HepG2 (cell line): ENCODE measurements around the gene PNKP. TPM values are rescaled to one million over a fixed set of nuclear protein-coding genes. Genes with fewer than 3 reads are reported as not detected.

Source experiments
- ATAC-seq: fragments of 200-7000 bp; cut with Tn5 transposase; 3 replicates; pipeline ENCODE4 v1.9.1; 2020; ENCODE audit warnings: mild to moderate bottlenecking, moderate library complexity
- BruUV-seq: library from RNA; stranded (reverse); fragments of 400-500 nt; replicated peaks from 2 replicates; lab custom pipeline; 2021; lab: Mats Ljungman, UMichigan
- CTCF ChIA-PET: fragments of 300-600 bp; formaldehyde crosslinking; extraction: SDS; loops from one replicate; lab custom pipeline; 2021; ENCODE audit warnings: low total read pairs, inconsistent platforms, low intra/inter-chr PET ratio; lab: Yijun Ruan, JAX
- POLR2A ChIA-PET: fragments of 350-600 bp; sonication (Branson Sonifier 250); formaldehyde crosslinking; loops from one replicate; lab custom pipeline; 2020; ENCODE audit warnings: antibody characterized with exemption, inconsistent platforms; lab: Yijun Ruan, JAX
- DNase-seq: peaks from one replicate; pipeline ENCODE4 v3.0.0-alpha.2; 2015; ENCODE audit warnings: low spot score
- FAIRE-seq: peaks from 3 replicates; lab custom pipeline; 2011; peaks lifted over from hg19 to GRCh38; lab: Jason Lieb, UNC
- H2AFZ ChIP-seq: one replicate; pipeline ENCODE4 v1.6.1; 2011; ENCODE audit warnings: low read length, inconsistent platforms
- H3K27ac ChIP-seq: fragments of 300-600 bp; 3 replicates; pipeline ENCODE4 v1.8.0; 2011; ENCODE audit warnings: mixed run types, mild to moderate bottlenecking, mixed read lengths, low read length, inconsistent platforms; ENCODE audit not compliant: insufficient read depth; ENCODE audit errors: extremely low read length
- H3K27me3 ChIP-seq, 2 experiments: fragments of 200-600 bp in 1 of 2; 2 replicates in 1 of 2; 3 replicates in 1 of 2; pipeline versions ENCODE4 v1.6.0 to v1.8.0; 2011; ENCODE audit warnings: low read length in 2 of 2, mild to moderate bottlenecking in 2 of 2, moderate library complexity in 2 of 2, inconsistent platforms in 1 of 2; ENCODE audit not compliant: insufficient read depth in 2 of 2, control insufficient read depth in 1 of 2
- H3K36me3 ChIP-seq, 2 experiments: fragments of 200-600 bp in 1 of 2; replicated peaks in 1 of 2; 2 replicates in 1 of 2; 3 replicates in 1 of 2; pipeline versions ENCODE4 v1.5.1 to v1.8.0; 2011; ENCODE audit warnings: low read length in 2 of 2, inconsistent platforms in 1 of 2; ENCODE audit not compliant: insufficient read depth in 2 of 2, control insufficient read depth in 1 of 2
- H3K4me1 ChIP-seq: 2 replicates; pipeline ENCODE4 v1.5.1; 2012; ENCODE audit warnings: low read length, inconsistent platforms; ENCODE audit not compliant: insufficient read depth
- H3K4me2 ChIP-seq: 2 replicates; pipeline ENCODE4 v1.6.0; 2011; ENCODE audit warnings: low read depth, low read length, inconsistent platforms
- H3K4me3 ChIP-seq, 3 experiments: fragments of 200-600 bp in 1 of 3; sonication (generic), shearing (Covaris generic) in 1 of 3; replicated peaks in 1 of 3; 2 replicates each; pipeline ENCODE4 v1.5.1; 2011 to 2016; ENCODE audit warnings: low read length in 3 of 3, inconsistent platforms in 2 of 3, low read depth in 2 of 3, mild to moderate bottlenecking in 2 of 3, control low read depth in 1 of 3, mixed read lengths in 1 of 3; ENCODE audit not compliant: insufficient read depth in 1 of 3
- H3K79me2 ChIP-seq: one replicate; pipeline ENCODE4 v1.6.1; 2011; ENCODE audit warnings: low read length, inconsistent platforms; ENCODE audit not compliant: insufficient read depth
- H3K9ac ChIP-seq: 2 replicates; pipeline ENCODE4 v1.6.0; 2011; ENCODE audit warnings: mild to moderate bottlenecking, low read depth, low read length, inconsistent platforms; ENCODE audit not compliant: insufficient read depth
- H3K9me3 ChIP-seq: 2 replicates; pipeline ENCODE4 v1.5.1; 2012; ENCODE audit warnings: mild to moderate bottlenecking, low read length
- H4K20me1 ChIP-seq: 2 replicates; pipeline ENCODE4 v1.6.0; 2011; ENCODE audit warnings: inconsistent platforms, mild to moderate bottlenecking, low read length, moderate library complexity; ENCODE audit not compliant: insufficient read depth
- AGO2 ChIP-seq: fragments of 200-400 bp; formaldehyde crosslinking; optimal IDR thresholded peaks from 2 replicates; pipeline ENCODE3; 2017; ENCODE audit warnings: mild to moderate bottlenecking, low read depth, low read length, moderate library complexity
- AHR ChIP-seq: IDR thresholded peaks from 2 replicates; pipeline ENCODE4 v1.6.1; 2018; ENCODE audit warnings: missing genetic modification reagents, missing compliant biosample characterization
- BCL6 ChIP-seq: IDR thresholded peaks from 2 replicates; pipeline ENCODE4 v1.6.1; 2016; ENCODE audit warnings: missing genetic modification reagents, missing compliant biosample characterization
- FOXP1 ChIP-seq, 2 experiments: fragments of 450-650 bp in 1 of 2; IDR thresholded peaks; 2 replicates each; pipeline ENCODE4 v1.6.1; 2017 to 2018; ENCODE audit warnings: antibody characterized with exemption in 1 of 2
- GTF3A ChIP-seq: sonication (generic); formaldehyde crosslinking; conservative IDR thresholded peaks from 2 replicates; pipeline ENCODE4 v1.4.0; 2020; ENCODE audit warnings: mild to moderate bottlenecking, missing genetic modification reagents
- HOXA3 ChIP-seq: sonication (generic); formaldehyde crosslinking; IDR thresholded peaks from 2 replicates; pipeline ENCODE4 v1.5.0; 2020; ENCODE audit warnings: missing genetic modification reagents
- MIER2 ChIP-seq: IDR thresholded peaks from 2 replicates; pipeline ENCODE4 v1.6.1; 2016; ENCODE audit warnings: missing biosample characterization, missing genetic modification reagents
- NFE2L2 ChIP-seq: fragments of 150-350 bp; IDR thresholded peaks from 2 replicates; pipeline ENCODE4 v1.6.1; 2014; ENCODE audit warnings: low read length
- NR1H2 ChIP-seq: sonication (generic); formaldehyde crosslinking; IDR thresholded peaks from 2 replicates; pipeline ENCODE4 v1.8.1; 2022; ENCODE audit warnings: low read depth, missing genetic modification reagents, borderline replicate concordance
- NR2C2 ChIP-seq: sonication (generic); formaldehyde crosslinking; IDR thresholded peaks from 2 replicates; pipeline ENCODE4 v1.4.0; 2020; ENCODE audit warnings: missing genetic modification reagents, mild to moderate bottlenecking, moderate library complexity, borderline replicate concordance
- RFX1 ChIP-seq: fragments of 450-650 bp; IDR thresholded peaks from 2 replicates; pipeline ENCODE4 v1.6.1; 2017
- RFX3 ChIP-seq: IDR thresholded peaks from 2 replicates; pipeline ENCODE4 v1.6.1; 2016; ENCODE audit warnings: missing biosample characterization, missing genetic modification reagents
- RFX5 ChIP-seq: IDR thresholded peaks from 2 replicates; pipeline ENCODE4 v1.6.1; 2011; ENCODE audit warnings: low read depth, low read length, improper control_type of control experiment
- RNF2 ChIP-seq: fragments of 450-650 bp; conservative IDR thresholded peaks from 2 replicates; pipeline ENCODE4 v1.6.1; 2016; ENCODE audit warnings: low read depth
- SIN3A ChIP-seq: IDR thresholded peaks from 2 replicates; pipeline ENCODE4 v1.6.1; 2011; ENCODE audit warnings: low read depth, mild to moderate bottlenecking, control low read depth, low read length, borderline replicate concordance
- ZFP1 ChIP-seq: IDR thresholded peaks from 2 replicates; pipeline ENCODE4 v1.6.1; 2016
- ZNF550 ChIP-seq: sonication (generic); formaldehyde crosslinking; IDR thresholded peaks from 2 replicates; pipeline ENCODE4 v1.4.0; 2020; ENCODE audit warnings: mild to moderate bottlenecking, missing genetic modification reagents, borderline replicate concordance
- ZNF615 ChIP-seq: sonication (generic); formaldehyde crosslinking; IDR thresholded peaks from 2 replicates; pipeline ENCODE4 v1.5.0; 2020; ENCODE audit warnings: mild to moderate bottlenecking, missing genetic modification reagents, borderline replicate concordance
- ZNF737 ChIP-seq: sonication (generic); formaldehyde crosslinking; IDR thresholded peaks from 2 replicates; pipeline ENCODE4 v1.5.0; 2020; ENCODE audit warnings: missing genetic modification reagents, mild to moderate bottlenecking, borderline replicate concordance
- ZNF883 ChIP-seq: sonication (generic); formaldehyde crosslinking; IDR thresholded peaks from 2 replicates; pipeline ENCODE4 v1.5.1; 2020; ENCODE audit warnings: mild to moderate bottlenecking, missing genetic modification reagents; ENCODE audit errors: not compliant biosample characterization
- WGBS: methylation state at CpG from one replicate; pipeline ENCODE4 v1.1.6; 2017; ENCODE audit warnings: low lambda C conversion rate; 5-methylcytosine and 5-hydroxymethylcytosine counted together
- in situ Hi-C: cut with HindIII; loops from 2 replicates; pipeline ENCODE4 v1.10.0; 2017; ENCODE audit warnings: low pct_unique_long_range_greater_than_20kb; ENCODE audit not compliant: extremely low pct_ligation_motif_present
- intact Hi-C: fragments of 100-400 bp; cut with micrococcal nuclease; formaldehyde crosslinking; loops from one replicate; pipeline ENCODE4 v1.10.0; 2022; ENCODE audit not compliant: unreplicated experiment
- polyA plus RNA-seq, 8 experiments: library from polyadenylated mRNA; depleted of rRNA in 3 of 8; stranded (reverse) in 7 of 8; unstranded in 1 of 8; fragments of >200 nt; fragmentation: Illumina TruSeq in 4 of 8; extraction: Trizol in 4 of 8; gene quantifications; 2 replicates each; pipeline versions ENCODE4 v1.2.1 to v1.2.3, GENCODE V29; 2011 to 2016; ENCODE audit warnings: low read depth in 4 of 8, missing spikeins in 1 of 8, mixed read lengths in 1 of 8; ENCODE audit not compliant: insufficient read depth in 1 of 8
- total RNA-seq, 5 experiments: library from RNA; depleted of rRNA; stranded (reverse); fragments of >200 nt; fragmentation: Illumina TruSeq; extraction: Trizol; gene quantifications; 2 replicates each; pipeline ENCODE4 v1.2.3, GENCODE V29; 2016; ENCODE audit warnings: low read depth in 1 of 5
- TF ChIP-seq, protein P1 (sequence below): sonication (generic); formaldehyde crosslinking; IDR thresholded peaks from 2 replicates; pipeline ENCODE4 v1.4.0; 2020; ENCODE audit warnings: missing genetic modification reagents

Gene PNKP
- total and polyA plus RNA-seq, 2 of the 13 experiments (the other 11 are each of a cell fraction or from before 2014, with no cell fraction given), result 12.7 to 27.1 TPM

DNA sequence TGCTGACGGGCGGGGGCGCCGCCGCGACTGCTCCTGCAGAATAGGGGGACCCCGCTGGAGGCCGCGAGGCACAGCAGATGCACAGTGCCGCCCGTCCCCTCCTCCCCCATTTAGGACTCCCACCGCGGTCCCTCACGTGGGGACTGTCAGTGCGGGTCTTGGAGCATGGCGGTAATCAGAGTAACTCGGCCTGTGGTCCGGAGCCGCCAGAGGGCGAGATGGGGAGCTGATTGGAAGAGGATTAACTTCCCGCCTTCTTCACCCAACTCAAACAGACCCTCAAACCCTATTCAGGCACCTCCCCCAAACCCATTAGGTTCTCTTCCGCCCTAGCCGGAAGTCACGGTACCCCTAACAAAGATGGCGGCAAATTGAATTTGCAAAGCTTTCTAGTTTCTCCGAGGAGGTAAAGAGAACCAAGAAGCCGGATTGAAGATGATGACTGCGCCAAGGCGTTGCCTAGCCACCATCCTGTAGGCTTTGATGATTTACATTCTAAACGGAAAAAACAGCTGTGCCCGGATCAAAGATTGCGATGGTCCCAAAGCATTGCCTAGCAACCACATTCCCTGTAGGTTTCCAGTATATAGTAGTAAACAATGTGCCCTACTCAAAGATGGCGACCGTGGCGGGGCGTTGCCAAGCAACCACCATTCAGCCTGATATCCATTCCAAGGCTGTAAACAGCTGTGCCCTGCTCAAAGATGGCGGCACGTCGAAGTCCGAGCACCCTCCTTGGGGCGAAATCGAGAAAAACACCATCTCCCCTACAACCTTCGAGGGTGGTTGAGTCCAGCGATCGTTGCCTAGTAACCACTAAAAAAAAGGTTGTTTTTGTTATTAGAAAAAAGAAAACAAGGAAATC lies 54.1 kb downstream of the PNKP start, which contains the start of gene FUZ:
TSS of gene FUZ (minus strand) at position 296 of the 865 bp plus-strand sequence. CDS start at position 110, 186 bp downstream.
- H3K36me3 ChIP-seq, result no peaks in the 10 kb centered on the region
- H3K4me2 ChIP-seq, result no peak within 1 kb of the TSS
- POLR2A ChIA-PET, result no interaction called here
- H3K9ac ChIP-seq, result no peak within 1 kb of the TSS
- H3K4me1 ChIP-seq, result peaks cover 14% of the 10 kb centered on the region
- FAIRE-seq (no peak), ATAC-seq (no peak), DNase-seq (no peak)
- no peaks in the 10 kb centered on the region for H4K20me1 ChIP-seq
- H3K79me2 ChIP-seq, result peaks cover under 1% of the 10 kb centered on the region
- no peaks in the 10 kb centered on the region; a peak in 1 of 5 replicates for H3K27me3 ChIP-seq
- no TSS peak for BruUV-seq
- intact Hi-C loops (loop anchor here (10.0 kb wide), 1 partner anchor 48 kb away; the partner anchor contains the start of genes AP2A1 and TSKS), in situ Hi-C loops (no loop called here)
- no peak within 1 kb of the TSS for H3K4me3 ChIP-seq
- no peaks in the 10 kb centered on the region for H3K9me3 ChIP-seq
- no peak within 1 kb of the TSS for H3K27ac ChIP-seq
- CTCF ChIA-PET, result no interaction called here
- no peak within 1 kb of the TSS for H2AFZ ChIP-seq
- 68% methylated on average over 29 of the region's 45 CpGs for WGBS
- TF ChIP-seq ZNF883 (CRISPR knock-in tag), result no peak
- TF ChIP-seq ZFP1 (CRISPR knock-in tag), result no peak
- TF ChIP-seq NFE2L2, result no peak
- TF ChIP-seq HOXA3 (CRISPR knock-in tag), result peak; percentile 51; the same call in 1 of the 2 replicates
- TF ChIP-seq SIN3A, result no peak
- TF ChIP-seq AGO2, result no peak
- no peak for TF ChIP-seq RFX5
- TF ChIP-seq ZNF550 (CRISPR knock-in tag), result no peak
- no peak for TF ChIP-seq BCL6 (CRISPR knock-in tag)
- peak; percentile 61 for TF ChIP-seq RFX3 (CRISPR knock-in tag)
- no peak for TF ChIP-seq RNF2
- TF ChIP-seq AHR (CRISPR knock-in tag), result no peak
- TF ChIP-seq FOXP1 (IDR thresholded peaks at IDR 0.05), result no peak
- TF ChIP-seq FOXP1 (CRISPR knock-in tag; IDR thresholded peaks at IDR 0.05), result no peak
- no peak for TF ChIP-seq ZNF737 (CRISPR knock-in tag)
- TF ChIP-seq, protein P1, sequence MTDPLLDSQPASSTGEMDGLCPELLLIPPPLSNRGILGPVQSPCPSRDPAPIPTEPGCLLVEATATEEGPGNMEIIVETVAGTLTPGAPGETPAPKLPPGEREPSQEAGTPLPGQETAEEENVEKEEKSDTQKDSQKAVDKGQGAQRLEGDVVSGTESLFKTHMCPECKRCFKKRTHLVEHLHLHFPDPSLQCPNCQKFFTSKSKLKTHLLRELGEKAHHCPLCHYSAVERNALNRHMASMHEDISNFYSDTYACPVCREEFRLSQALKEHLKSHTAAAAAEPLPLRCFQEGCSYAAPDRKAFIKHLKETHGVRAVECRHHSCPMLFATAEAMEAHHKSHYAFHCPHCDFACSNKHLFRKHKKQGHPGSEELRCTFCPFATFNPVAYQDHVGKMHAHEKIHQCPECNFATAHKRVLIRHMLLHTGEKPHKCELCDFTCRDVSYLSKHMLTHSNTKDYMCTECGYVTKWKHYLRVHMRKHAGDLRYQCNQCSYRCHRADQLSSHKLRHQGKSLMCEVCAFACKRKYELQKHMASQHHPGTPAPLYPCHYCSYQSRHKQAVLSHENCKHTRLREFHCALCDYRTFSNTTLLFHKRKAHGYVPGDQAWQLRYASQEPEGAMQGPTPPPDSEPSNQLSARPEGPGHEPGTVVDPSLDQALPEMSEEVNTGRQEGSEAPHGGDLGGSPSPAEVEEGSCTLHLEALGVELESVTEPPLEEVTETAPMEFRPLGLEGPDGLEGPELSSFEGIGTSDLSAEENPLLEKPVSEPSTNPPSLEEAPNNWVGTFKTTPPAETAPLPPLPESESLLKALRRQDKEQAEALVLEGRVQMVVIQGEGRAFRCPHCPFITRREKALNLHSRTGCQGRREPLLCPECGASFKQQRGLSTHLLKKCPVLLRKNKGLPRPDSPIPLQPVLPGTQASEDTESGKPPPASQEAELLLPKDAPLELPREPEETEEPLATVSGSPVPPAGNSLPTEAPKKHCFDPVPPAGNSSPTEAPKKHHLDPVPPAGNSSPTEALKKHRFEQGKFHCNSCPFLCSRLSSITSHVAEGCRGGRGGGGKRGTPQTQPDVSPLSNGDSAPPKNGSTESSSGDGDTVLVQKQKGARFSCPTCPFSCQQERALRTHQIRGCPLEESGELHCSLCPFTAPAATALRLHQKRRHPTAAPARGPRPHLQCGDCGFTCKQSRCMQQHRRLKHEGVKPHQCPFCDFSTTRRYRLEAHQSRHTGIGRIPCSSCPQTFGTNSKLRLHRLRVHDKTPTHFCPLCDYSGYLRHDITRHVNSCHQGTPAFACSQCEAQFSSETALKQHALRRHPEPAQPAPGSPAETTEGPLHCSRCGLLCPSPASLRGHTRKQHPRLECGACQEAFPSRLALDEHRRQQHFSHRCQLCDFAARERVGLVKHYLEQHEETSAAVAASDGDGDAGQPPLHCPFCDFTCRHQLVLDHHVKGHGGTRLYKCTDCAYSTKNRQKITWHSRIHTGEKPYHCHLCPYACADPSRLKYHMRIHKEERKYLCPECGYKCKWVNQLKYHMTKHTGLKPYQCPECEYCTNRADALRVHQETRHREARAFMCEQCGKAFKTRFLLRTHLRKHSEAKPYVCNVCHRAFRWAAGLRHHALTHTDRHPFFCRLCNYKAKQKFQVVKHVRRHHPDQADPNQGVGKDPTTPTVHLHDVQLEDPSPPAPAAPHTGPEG (CRISPR knock-in tag), result no peak
- no peak for TF ChIP-seq NR2C2
- TF ChIP-seq RFX1, result peak; percentile 54
- no peak for TF ChIP-seq MIER2 (CRISPR knock-in tag)
- TF ChIP-seq ZNF615, result no peak
- TF ChIP-seq GTF3A (CRISPR knock-in tag), result no peak
- TF ChIP-seq NR1H2 (CRISPR knock-in tag), result no peak
